Renal cortical epithelial cell (primary cell): Measurements from ENCODE around the gene OSBP2. TPM values are rescaled to one million over a fixed set of nuclear protein-coding genes. Genes with fewer than 3 reads are reported as not detected.

Source experiments
- DNase-seq: peaks from one replicate; pipeline ENCODE4 v3.0.0-alpha.2; 2011; ENCODE audit warnings: low read depth
- total RNA-seq: library from RNA; depleted of rRNA; stranded (reverse); fragments of >200 nt; gene quantifications from 2 replicates; pipeline ENCODE4 v1.2.3, GENCODE V29; 2014

The OSBP2 gene
- total RNA-seq, 1 donor from 2014 or later, result 1.5 TPM

DNA sequence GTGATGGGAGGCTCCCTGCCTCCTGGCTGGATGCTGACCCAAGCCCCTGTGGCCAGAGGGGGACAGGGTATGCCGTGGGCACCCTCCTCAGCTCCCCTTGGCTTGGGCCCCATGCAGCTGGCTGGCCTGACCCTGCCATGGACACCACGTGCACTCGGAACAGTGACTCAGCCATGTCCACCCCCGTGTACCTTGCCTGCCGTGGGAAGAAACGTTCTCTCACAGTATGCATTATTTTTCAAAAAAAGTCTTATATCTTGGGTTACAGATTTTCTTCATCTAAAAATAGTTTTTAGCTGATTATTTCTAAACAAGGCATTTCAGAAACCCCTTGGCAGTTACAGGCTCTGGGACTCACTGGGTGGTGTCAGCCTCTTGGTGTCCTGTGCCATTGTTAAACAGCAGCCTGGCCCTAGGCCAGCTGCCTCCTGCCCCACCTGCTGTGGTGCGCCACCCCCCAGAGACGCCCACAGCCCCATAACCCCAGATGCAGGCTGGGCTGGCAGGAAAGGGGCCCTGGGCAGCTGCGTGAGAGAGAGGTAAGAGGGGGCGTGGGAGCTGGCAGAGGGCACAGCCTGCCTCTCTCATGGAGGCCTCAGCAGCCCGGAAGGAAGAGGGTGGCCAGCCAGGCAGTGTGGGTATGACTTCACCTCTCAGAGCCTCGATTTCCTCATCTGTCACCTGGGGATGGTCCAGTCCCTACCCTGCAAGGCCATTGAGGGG, 174.2 kb downstream of the OSBP2 start:
- DNase-seq, result no peak

DNA sequence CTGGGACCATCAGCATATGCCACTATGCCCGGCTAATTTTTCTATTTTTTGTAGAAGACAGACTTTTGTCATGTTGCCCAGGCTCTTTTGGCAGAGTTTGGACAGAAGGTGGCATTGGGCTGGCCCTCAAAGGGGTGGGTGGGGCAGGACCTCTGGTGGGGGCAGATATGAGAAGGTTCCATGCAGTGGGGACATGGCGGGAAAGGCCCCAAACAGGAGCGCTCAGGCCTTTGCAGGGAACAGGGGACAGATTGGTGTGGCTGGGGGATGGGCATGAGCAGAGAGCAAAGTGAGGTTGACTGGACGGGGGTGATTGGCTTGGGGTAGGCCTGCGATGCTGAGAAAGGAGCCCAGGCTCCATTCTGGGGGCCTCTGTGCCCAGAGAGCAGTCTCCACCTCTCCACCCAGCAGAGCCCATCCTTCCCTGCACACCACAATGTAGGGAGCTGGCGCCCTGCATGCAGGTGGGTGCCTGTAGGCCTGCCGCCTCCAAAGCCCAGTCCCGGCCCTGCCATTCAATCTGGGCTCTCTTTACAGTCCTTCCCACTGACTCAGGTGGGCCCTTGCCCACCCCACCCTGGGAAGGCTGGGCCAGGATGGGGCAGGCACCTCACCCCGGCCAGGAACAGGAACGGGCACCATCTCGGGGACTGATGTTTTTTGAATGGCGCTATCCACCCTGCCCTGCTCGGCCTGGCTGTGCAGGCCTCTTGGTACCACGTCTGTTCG, 175.2 kb downstream of the OSBP2 start:
- no peak for DNase-seq

DNA sequence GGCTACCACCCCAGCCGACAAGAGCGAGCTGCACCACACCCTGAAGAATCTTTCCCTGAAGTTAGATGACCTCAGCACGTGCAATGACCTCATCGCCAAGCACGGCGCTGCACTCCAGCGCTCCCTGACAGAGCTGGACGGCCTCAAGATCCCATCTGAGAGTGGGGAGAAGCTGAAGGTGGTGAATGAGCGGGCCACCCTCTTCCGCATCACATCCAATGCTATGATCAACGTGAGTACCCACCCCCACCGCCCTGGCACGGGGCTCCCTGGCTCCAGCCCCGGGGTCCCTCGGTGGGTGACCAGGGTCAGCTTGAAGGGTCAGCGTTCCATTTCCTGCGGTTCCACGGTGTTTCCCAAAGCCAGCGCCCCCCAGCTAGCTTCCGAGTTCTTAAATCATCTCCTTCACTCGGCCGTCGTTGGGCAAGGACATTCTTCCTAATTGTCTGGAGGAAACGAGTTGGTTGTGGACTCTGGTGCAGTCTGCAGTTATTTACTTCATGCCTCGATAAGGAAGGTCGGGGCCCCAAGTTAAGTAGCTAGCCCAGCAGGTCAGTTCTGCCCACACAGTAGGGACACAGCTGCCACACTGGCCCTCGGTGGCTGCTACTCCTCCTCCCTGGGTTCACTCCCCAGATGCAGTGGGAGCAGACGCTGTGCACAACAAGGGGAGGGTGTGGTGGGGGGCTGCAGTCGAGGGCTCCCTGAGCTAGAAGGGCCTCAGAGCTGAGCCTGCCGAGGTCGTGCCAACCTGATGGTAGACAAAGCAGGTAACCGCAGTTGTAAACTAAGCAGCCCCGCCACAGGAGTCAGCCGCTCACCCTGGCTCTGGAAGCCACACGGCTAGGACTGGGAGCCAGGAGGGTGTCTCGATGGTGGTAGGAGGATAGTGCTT, 176.0 kb downstream of the OSBP2 start:
- DNase-seq, result no peak

DNA sequence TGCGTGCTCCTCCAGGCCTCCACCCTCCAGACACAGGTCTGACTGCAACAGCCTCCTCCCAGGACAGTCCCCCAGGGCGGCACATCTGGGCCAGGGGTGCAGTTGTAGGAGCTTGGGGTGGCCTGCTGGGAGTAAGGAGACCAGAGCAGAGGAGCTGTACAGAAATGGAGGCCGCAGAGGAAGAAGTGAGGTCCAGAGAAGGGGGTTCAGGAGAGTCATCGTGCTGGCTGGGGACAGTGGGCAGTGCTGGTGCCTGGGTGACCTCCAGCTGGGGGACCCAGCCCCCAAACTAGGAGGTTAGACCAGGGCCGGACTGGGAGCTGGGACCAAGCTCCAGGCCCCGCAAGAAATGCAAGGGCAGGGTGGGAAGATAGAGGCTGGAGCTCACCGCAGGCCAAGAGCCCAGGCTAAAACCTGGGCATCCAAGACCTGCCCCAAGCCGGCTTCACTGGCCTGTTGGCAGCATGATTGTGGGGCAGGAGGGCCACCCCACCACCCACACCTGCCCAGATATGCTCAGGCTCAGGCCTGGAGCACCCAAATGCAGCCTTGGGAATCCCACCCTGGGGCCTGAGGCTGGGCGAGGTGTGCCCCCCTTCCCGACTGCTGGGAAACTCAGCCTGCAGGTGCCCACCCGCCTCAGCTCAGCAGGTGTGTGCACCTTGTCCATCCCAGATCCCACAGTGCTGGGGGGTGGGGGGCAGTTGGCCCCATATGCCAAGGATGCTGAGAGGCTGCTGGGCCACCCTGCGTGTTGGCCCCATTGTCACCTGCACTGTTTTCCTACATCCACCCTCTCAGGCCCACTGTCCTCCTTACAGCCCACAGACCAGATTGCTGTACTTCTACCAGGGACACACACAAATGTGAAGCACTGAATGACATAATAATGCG, 177.0 kb downstream of the OSBP2 start:
- no peak for DNase-seq

GRCh38 chr22:30872285-30873041, 177.8 kb downstream of the OSBP2 start:
- DNase-seq, result no peak

DNA sequence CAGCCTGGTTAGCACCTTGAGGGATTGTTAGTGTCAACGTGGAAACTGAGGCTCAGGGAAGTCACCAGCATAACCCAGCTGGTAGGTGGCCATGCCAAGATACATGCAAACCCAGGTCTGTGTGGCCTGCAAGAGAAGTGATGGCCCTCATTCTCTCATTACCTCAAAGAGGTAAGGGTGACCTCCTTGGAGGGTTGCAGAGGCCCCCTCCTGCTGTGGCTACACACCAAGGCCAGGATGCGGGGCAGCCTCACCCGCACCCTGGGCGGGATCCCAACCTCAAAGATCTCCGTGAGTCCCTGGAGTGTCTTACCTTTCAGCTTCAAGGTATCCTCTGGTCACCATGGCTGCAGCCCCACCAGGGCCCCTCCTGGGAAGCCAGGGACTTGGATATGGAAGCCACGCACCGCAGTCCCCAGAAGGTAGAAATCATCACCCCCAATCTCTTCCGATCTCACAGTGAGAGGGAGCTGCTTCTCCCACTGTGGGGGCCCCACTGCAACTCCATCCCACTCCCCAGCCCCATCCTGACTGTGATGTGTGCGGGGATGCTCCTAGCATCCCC, 178.5 kb downstream of the OSBP2 start:
- DNase-seq, result no peak

- DNase-seq, result no peak
Observed at GRCh38 chr22:30873661-30874060, 179.0 kb downstream of the OSBP2 start.

DNA sequence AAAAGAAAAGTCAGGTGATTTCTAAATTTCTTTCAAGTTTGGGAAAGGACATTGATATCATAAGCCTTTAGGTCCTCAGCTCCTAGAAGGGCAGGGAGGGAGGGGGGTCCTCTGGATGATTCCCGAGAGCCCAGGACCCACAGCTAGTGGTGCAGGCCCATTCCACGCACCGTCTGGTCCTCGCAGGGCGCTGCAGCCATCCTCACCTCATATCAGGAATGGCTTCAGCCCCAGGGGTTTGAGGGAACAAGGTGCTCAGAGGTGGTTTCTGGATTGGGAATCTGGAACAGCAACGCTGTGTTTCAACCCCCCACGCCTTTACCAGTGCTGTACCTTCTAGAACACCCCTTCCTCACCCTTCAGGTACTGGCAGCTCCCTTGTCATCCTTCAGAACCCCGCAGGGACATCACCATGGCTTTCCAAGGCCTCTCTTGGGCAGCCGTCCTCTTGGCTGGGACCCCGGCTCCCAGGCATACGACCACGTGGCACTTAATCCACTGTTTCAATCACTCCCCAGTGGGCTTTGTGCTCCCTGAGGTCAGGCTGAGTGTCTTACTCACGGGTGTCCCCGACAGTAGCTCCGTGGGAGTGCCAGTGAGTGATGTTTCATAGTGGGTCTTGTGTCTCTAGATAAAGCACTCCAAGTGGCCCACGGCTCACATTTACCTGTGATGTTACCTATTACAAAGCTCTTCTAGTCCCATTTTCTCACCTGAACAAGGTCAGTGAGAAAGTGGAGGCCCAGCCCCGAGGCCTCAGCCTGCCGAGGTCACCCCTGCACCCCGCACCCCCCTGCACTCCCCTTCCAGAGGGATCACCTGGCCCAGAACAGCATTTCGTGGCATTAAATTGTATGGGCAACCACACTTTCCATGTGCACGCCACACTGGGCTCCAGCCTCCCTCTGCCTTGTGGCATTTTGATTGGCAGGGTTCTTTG, 180.0 kb downstream of the OSBP2 start:
- DNase-seq, result no peak

- DNase-seq, result no peak
Observed at GRCh38 chr22:30875481-30876215, 181.0 kb downstream of the OSBP2 start.

DNA sequence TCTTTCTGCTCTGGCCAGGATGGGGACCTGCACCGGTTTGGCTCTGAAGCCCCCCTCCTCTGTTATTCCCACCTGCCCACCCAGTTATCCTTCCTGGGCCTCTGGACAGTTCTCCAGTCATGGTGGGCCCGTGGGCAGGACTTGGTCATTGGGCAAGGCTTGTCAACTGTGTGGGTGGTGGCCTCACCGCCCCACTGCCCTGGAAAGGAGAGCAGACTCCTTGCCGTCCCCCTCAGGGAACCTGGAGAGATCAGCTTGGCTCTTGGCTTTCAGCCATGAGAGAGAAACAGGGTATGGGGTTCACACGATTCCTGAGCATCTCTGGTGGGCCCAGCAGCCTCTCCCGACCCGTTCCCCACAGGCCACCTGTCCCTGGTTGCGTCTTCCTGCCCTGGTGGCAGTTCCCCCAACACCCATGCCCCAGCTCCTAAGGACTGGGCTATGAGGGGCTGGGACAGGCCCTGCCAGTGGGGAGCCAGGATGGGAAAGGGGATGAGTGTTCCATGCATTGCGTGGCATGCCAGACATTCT, 181.6 kb downstream of the OSBP2 start:
- DNase-seq, result no peak

DNA sequence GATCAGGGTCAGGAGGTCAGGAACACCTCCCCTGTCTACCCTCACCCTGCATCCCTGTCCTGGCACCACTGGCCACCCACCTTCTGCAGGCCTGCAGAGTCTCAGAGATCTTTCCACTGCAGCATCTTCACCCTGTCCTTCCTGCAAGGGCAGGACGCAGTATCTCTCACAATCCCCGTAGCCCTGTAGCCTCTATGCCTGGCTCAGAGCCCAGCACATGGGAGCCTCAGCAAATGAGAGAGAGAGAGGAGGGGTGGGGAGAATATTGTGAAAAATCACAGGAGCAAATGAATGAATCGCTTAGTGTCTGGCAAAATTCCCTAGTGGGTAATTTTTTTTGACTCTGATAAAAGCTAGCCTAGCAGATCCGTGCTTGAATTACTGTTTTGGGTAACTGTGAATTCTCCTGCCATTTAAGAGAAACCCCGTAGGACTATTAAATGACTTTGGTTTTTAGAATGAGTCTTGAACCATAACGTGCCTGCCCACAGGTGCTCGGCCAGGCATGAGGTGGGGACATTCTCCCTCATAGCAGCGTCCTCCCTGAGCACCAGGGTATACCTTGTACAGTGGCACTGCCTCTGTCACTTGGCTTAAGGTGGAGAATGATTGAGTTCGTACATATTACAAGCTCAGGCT, 182.4 kb downstream of the OSBP2 start:
- no peak for DNase-seq

DNA sequence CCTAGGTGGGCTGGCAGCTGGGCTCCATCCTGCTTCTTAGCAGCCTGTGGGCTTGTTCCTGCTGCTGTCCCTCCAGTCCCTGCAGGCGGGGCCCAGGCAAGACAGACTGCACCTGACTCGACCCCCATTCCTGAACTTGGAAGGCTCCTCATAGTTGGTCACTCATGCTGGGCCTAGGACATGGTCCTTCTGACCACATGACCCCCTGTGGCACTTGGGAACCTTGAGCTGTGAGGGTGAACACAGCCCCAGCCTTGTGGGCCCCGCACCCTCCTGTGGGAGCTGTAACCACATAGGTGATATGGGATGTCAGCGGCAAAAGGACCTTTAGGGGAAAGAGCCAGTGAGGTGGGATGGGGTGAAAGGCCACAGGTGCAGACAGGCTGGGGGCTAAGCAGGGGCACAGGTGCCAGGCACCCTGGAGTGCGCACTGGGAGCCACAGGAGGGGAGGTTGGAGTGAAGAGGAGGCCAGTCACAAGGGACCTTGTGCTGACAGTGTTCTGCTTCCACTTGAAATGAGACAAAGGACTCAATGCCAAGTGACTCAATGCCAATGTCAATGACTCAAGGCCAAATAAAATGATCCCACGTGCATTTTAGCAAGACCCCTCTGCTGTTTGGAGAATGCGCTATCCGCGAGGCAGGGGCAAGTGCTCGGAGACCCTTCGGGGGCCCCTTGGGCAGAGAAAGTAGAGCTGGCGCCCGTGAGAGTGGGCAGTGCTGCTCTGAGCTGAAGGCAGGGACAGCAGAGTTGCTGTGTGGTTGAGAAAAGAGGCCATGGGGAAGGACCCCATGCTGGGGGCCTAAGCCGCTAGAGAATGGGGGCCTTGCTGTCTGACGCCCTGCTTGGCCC, 183.2 kb downstream of the OSBP2 start:
- DNase-seq, result no peak

GRCh38 chr22:30878516-30879414, 184.1 kb downstream of the OSBP2 start:
- no peak for DNase-seq

- no peak for DNase-seq
Observed at GRCh38 chr22:30879415-30879797, 184.7 kb downstream of the OSBP2 start.

DNA sequence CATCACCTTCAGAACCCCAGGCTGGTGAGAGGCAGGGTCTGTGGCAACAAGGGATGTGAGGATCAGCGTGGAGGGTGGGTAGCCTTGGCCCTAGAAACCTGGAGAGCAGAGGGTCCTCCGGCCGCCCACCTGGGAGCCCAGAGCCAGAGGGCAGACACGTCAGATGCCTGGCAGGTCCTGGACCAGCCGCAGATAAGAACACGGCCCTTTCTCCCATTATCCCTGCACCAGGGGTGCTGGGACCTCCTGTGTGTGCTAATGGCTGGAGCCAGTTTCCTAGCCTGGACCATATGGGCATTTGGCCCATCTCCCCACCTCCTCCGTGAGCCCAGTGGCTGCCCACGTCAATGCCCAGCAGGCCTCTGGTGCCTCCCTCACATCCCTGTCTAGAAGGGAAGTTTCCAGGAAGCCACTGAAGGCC, 185.5 kb downstream of the OSBP2 start:
- no peak for DNase-seq

- no peak for DNase-seq
Observed at GRCh38 chr22:30880847-30881246, 186.2 kb downstream of the OSBP2 start.
